Measurements from ENCODE around the gene FIG4. TPM values are rescaled to one million over a fixed set of nuclear protein-coding genes. Genes with fewer than 3 reads are reported as not detected.
"Not testable (repeated sequence)": the region's sequence is repeated elsewhere in the genome, so short reads cannot be mapped to it uniquely, and the experiment has no call there.

Gene FIG4
- total RNA-seq, 1 experiment from 2014 or later: 23.1 TPM

DNA sequence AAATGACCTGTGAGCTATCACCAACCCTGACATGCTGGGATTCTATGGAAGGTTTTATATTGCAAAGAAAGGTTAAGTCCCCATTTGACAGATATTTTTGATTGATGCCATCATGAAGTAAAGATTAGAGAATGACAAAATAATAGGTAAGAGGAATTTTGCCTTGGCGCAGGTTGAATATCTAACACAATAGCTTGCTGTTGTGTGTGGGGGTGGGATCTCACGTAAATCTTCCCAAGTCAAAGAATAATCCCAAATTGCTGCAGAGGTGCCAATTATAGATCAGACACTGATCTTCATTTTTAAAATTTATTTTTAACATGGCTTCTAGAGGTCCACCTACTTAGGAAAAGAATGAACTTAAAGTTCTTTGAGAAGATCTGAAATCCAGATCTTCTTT lies 135.5 kb downstream of the FIG4 start:
- H3K4ac ChIP-seq (ENCODE audit: low read depth, low read length): no peak overlapping the region
- Mint-ChIP-seq H3K36me3 (ENCODE audit: insufficient read depth in 1 of 3, low read depth in 3 of 3) (peaks cover 17 to 41% (median 34%) of the 10 kb centered on the region in 3 experiments), H3K4me1 (peaks cover 10% of the 10 kb centered on the region in 2 experiments), H3K27me3 (ENCODE audit: low read depth) (no peaks in the 10 kb centered on the region), H3K27ac (no peak overlapping the region), H3K9me3 (peaks cover 20% of the 10 kb centered on the region in 2 experiments), H3K4me3 (no peak overlapping the region)
- no peaks in the 10 kb centered on the region for H3K79me1 ChIP-seq (ENCODE audit: insufficient read depth, low read depth, low read length, poor library complexity, severe bottlenecking)
- H2BK12ac ChIP-seq (ENCODE audit: insufficient read length, low read depth, low read length): no peak overlapping the region
- H3K27me3 ChIP-seq (ENCODE audit: insufficient read depth, low read length): no peaks in the 10 kb centered on the region
- no peaks in the 10 kb centered on the region for H3K4me1 ChIP-seq (ENCODE audit: insufficient read depth, low read length)
- no peaks in the 10 kb centered on the region for H3K9me3 ChIP-seq (ENCODE audit: control insufficient read depth, low read depth, low read length)
- no peak overlapping the region for H3K56ac ChIP-seq (ENCODE audit: insufficient read length, low read depth, low read length)
- H4K91ac ChIP-seq (ENCODE audit: insufficient read length, low read depth, low read length): no peak overlapping the region
- no peak overlapping the region for H2BK120ac ChIP-seq (ENCODE audit: low read depth, low read length, poor library complexity, severe bottlenecking)
- H2AK5ac ChIP-seq (ENCODE audit: insufficient read length, low read length): no peak overlapping the region
- TF ChIP-seq, protein P1, sequence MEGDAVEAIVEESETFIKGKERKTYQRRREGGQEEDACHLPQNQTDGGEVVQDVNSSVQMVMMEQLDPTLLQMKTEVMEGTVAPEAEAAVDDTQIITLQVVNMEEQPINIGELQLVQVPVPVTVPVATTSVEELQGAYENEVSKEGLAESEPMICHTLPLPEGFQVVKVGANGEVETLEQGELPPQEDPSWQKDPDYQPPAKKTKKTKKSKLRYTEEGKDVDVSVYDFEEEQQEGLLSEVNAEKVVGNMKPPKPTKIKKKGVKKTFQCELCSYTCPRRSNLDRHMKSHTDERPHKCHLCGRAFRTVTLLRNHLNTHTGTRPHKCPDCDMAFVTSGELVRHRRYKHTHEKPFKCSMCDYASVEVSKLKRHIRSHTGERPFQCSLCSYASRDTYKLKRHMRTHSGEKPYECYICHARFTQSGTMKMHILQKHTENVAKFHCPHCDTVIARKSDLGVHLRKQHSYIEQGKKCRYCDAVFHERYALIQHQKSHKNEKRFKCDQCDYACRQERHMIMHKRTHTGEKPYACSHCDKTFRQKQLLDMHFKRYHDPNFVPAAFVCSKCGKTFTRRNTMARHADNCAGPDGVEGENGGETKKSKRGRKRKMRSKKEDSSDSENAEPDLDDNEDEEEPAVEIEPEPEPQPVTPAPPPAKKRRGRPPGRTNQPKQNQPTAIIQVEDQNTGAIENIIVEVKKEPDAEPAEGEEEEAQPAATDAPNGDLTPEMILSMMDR (conservative IDR thresholded peaks at IDR 0.05): no peak
- H3K27ac ChIP-seq (ENCODE audit: insufficient read length, low read depth, low read length): no peak overlapping the region
- H2BK20ac ChIP-seq (ENCODE audit: low read depth, low read length, poor library complexity, severe bottlenecking): no peak overlapping the region
- H3T11ph ChIP-seq (ENCODE audit: low read length): no peak overlapping the region
- H4K20me1 ChIP-seq (ENCODE audit: control insufficient read depth, insufficient read depth, insufficient read length): no peaks in the 10 kb centered on the region
- no peak overlapping the region for H4K5ac ChIP-seq (ENCODE audit: insufficient read length, low read depth, low read length)
- H3K79me2 ChIP-seq (ENCODE audit: insufficient read depth, low read length): no peaks in the 10 kb centered on the region
- H3K14ac ChIP-seq (ENCODE audit: insufficient read depth, low read length): no peak overlapping the region
- no peak for DNase-seq
- H3K23ac ChIP-seq (ENCODE audit: insufficient read length, low read depth, low read length): no peak overlapping the region
- H3K9ac ChIP-seq (ENCODE audit: extremely low read depth, insufficient read length, low read length): no peak overlapping the region
- no peak overlapping the region for H4K8ac ChIP-seq (replicated peaks; ENCODE audit: insufficient read length, low read depth, low read length)
- WGBS (ENCODE audit: extremely low coverage, insufficient read length, low lambda C conversion rate): no CpG with 5 or more reads among the region's 2 CpGs
- H3K4me2 ChIP-seq (ENCODE audit: insufficient read depth, insufficient read length, low read length): no peak overlapping the region
- no peak overlapping the region for H2AFZ ChIP-seq (ENCODE audit: low read length)
- H2BK5ac ChIP-seq (ENCODE audit: insufficient read length, low read length): no peak overlapping the region
- no peak overlapping the region for H2BK15ac ChIP-seq (ENCODE audit: low read depth, low read length)
- H3K23me2 ChIP-seq (ENCODE audit: insufficient read length, low read depth, low read length, poor library complexity, severe bottlenecking): no peaks in the 10 kb centered on the region
- no peak overlapping the region for H3K18ac ChIP-seq (ENCODE audit: insufficient read length, low read depth, low read length)

DNA sequence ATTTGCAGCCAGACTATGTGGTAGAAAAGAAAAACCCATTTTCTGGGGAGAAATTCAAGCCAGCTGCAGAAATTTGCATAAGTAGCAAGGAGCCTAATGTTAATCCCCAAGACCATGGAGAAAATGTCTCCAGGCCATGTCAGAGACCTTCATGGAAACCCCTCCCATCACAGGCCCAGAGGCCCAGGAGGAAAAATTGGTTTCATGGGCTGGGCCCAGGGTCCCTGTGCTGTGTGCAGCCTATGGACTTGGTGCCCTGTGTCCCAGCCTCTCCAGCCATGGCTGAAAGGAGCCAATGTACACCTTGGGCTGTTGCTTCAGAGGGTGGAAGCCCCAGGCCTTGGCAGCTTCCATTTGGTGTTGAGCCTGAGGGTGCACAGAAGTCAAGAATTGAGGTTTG lies 140.3 kb downstream of the FIG4 start:
- not testable (repeated sequence) for H3K27me3 Mint-ChIP-seq (ENCODE audit: low read depth); H3K9ac ChIP-seq (ENCODE audit: extremely low read depth, insufficient read length, low read length); H4K8ac ChIP-seq (replicated peaks; ENCODE audit: insufficient read length, low read depth, low read length); H2BK120ac ChIP-seq (ENCODE audit: low read depth, low read length, poor library complexity, severe bottlenecking); H3K27me3 ChIP-seq (ENCODE audit: insufficient read depth, low read length); H3K4me3 Mint-ChIP-seq; H2BK12ac ChIP-seq (ENCODE audit: insufficient read length, low read depth, low read length); H3K23ac ChIP-seq (ENCODE audit: insufficient read length, low read depth, low read length); H3K27ac Mint-ChIP-seq; H2BK5ac ChIP-seq (ENCODE audit: insufficient read length, low read length); H3T11ph ChIP-seq (ENCODE audit: low read length); H3K18ac ChIP-seq (ENCODE audit: insufficient read length, low read depth, low read length); H2AFZ ChIP-seq (ENCODE audit: low read length); H3K9me3 ChIP-seq (ENCODE audit: control insufficient read depth, low read depth, low read length); H3K4me1 Mint-ChIP-seq; H3K4me2 ChIP-seq (ENCODE audit: insufficient read depth, insufficient read length, low read length); H4K91ac ChIP-seq (ENCODE audit: insufficient read length, low read depth, low read length); H3K4me1 ChIP-seq (ENCODE audit: insufficient read depth, low read length); H3K23me2 ChIP-seq (ENCODE audit: insufficient read length, low read depth, low read length, poor library complexity, severe bottlenecking); H3K56ac ChIP-seq (ENCODE audit: insufficient read length, low read depth, low read length); H3K27ac ChIP-seq (ENCODE audit: insufficient read length, low read depth, low read length); H2AK5ac ChIP-seq (ENCODE audit: insufficient read length, low read length); H2BK15ac ChIP-seq (ENCODE audit: low read depth, low read length); H3K79me2 ChIP-seq (ENCODE audit: insufficient read depth, low read length); H2BK20ac ChIP-seq (ENCODE audit: low read depth, low read length, poor library complexity, severe bottlenecking); H4K5ac ChIP-seq (ENCODE audit: insufficient read length, low read depth, low read length); H4K20me1 ChIP-seq (ENCODE audit: control insufficient read depth, insufficient read depth, insufficient read length); H3K14ac ChIP-seq (ENCODE audit: insufficient read depth, low read length); H3K79me1 ChIP-seq (ENCODE audit: insufficient read depth, low read depth, low read length, poor library complexity, severe bottlenecking); DNase-seq; H3K4ac ChIP-seq (ENCODE audit: low read depth, low read length)
- peaks cover 32% of the 10 kb centered on the region in 2 experiments for H3K9me3 Mint-ChIP-seq
- peaks cover 29 to 46% (median 37%) of the 10 kb centered on the region in 3 experiments for H3K36me3 Mint-ChIP-seq (ENCODE audit: insufficient read depth in 1 of 3, low read depth in 3 of 3)
